Mesenchymal stem cell (in vitro differentiated cells and primary cell): ENCODE results near the gene UBE2D1.

Source experiments
- DNase-seq: peaks from one replicate; pipeline ENCODE4 v3.0.0-alpha.2; 2013
- H2AFZ ChIP-seq: one replicate; pipeline ENCODE4 v1.6.1; 2013; ENCODE audit warnings: low read depth, mild to moderate bottlenecking, control low read depth, inconsistent platforms, low read length, moderate library complexity
- H2AK5ac ChIP-seq: 2 replicates; pipeline ENCODE4 v1.6.1; 2013; ENCODE audit warnings: low read length, moderate library complexity, mild to moderate bottlenecking, inconsistent platforms; ENCODE audit not compliant: severe bottlenecking
- H2BK120ac ChIP-seq: one replicate; pipeline ENCODE4 v1.6.1; 2013; ENCODE audit warnings: low read depth, mild to moderate bottlenecking, inconsistent platforms, low read length, moderate library complexity
- H2BK12ac ChIP-seq, 2 experiments: one replicate each; pipeline ENCODE4 v1.6.1; 2013; ENCODE audit warnings: inconsistent platforms in 2 of 2, low read length in 2 of 2, mild to moderate bottlenecking in 2 of 2, moderate library complexity in 2 of 2, control low read depth in 1 of 2
- H2BK15ac ChIP-seq: one replicate; pipeline ENCODE4 v1.6.1; 2013; ENCODE audit warnings: mild to moderate bottlenecking, low read depth, inconsistent platforms; ENCODE audit not compliant: poor library complexity, severe bottlenecking
- H2BK5ac ChIP-seq: 2 replicates; pipeline ENCODE4 v1.6.1; 2013; ENCODE audit warnings: low read depth, mild to moderate bottlenecking, low read length, control low read depth, inconsistent platforms; ENCODE audit not compliant: poor library complexity, severe bottlenecking
- H3K14ac ChIP-seq, 2 experiments: one replicate each; pipeline ENCODE4 v1.6.1; 2013; ENCODE audit warnings: inconsistent platforms in 2 of 2, low read length in 2 of 2, control low read depth in 1 of 2, mild to moderate bottlenecking in 1 of 2, moderate library complexity in 1 of 2
- H3K18ac ChIP-seq, 2 experiments: one replicate each; pipeline ENCODE4 v1.6.1; 2013; ENCODE audit warnings: inconsistent platforms in 2 of 2, low read length in 2 of 2, control low read depth in 1 of 2, low read depth in 1 of 2, mild to moderate bottlenecking in 1 of 2
- H3K23ac ChIP-seq, 2 experiments: one replicate each; pipeline ENCODE4 v1.6.1; 2013; ENCODE audit warnings: inconsistent platforms in 2 of 2, low read length in 2 of 2, mild to moderate bottlenecking in 2 of 2, moderate library complexity in 2 of 2, control low read depth in 1 of 2
- H3K27ac ChIP-seq: 2 replicates; pipeline ENCODE4 v1.5.1; 2013; ENCODE audit warnings: mild to moderate bottlenecking, moderate library complexity, low read length, control low read depth, inconsistent platforms; ENCODE audit not compliant: poor library complexity, severe bottlenecking
- H3K27me3 ChIP-seq, 2 experiments: 2 replicates each; pipeline versions ENCODE4 v1.6.1 to v1.7.0; 2013; ENCODE audit warnings: low read length in 2 of 2, mild to moderate bottlenecking in 2 of 2, moderate library complexity in 2 of 2, control low read depth in 1 of 2, inconsistent platforms in 1 of 2; ENCODE audit not compliant: control insufficient read depth in 1 of 2, insufficient read depth in 1 of 2
- H3K36me3 ChIP-seq, 2 experiments: 2 replicates each; pipeline versions ENCODE4 v1.6.1 to v1.7.0; 2013; ENCODE audit warnings: low read length in 2 of 2, control low read depth in 1 of 2, inconsistent platforms in 1 of 2, low read depth in 1 of 2, mild to moderate bottlenecking in 1 of 2; ENCODE audit not compliant: insufficient read depth in 2 of 2, control insufficient read depth in 1 of 2
- H3K4ac ChIP-seq, 2 experiments: one replicate each; pipeline ENCODE4 v1.6.1; 2013; ENCODE audit warnings: inconsistent platforms in 2 of 2, low read length in 2 of 2, mild to moderate bottlenecking in 2 of 2, moderate library complexity in 2 of 2, control low read depth in 1 of 2, low read depth in 1 of 2
- H3K4me1 ChIP-seq: 2 replicates; pipeline ENCODE4 v1.6.1; 2013; ENCODE audit warnings: low read depth, low read length, control low read depth; ENCODE audit not compliant: control insufficient read depth, insufficient read depth
- H3K4me2 ChIP-seq: 2 replicates; pipeline ENCODE4 v1.6.1; 2013; ENCODE audit warnings: low read length, mild to moderate bottlenecking, inconsistent platforms; ENCODE audit not compliant: poor library complexity, severe bottlenecking
- H3K4me3 ChIP-seq, 2 experiments: 2 replicates each; pipeline versions ENCODE4 v1.5.1 to v1.7.0; 2013; ENCODE audit warnings: low read length in 2 of 2, mild to moderate bottlenecking in 2 of 2, control low read depth in 1 of 2, low read depth in 1 of 2; ENCODE audit not compliant: insufficient read depth in 1 of 2
- H3K79me1 ChIP-seq: replicated peaks from 2 replicates; pipeline ENCODE4 v1.6.1; 2013; ENCODE audit warnings: mild to moderate bottlenecking, control low read depth, low read length, inconsistent platforms; ENCODE audit not compliant: poor library complexity, severe bottlenecking
- H3K9ac ChIP-seq: 2 replicates; pipeline ENCODE4 v1.7.0; 2013; ENCODE audit warnings: mild to moderate bottlenecking, low read length, moderate library complexity
- H3K9me3 ChIP-seq: 2 replicates; pipeline ENCODE4 v1.7.0; 2013; ENCODE audit warnings: mild to moderate bottlenecking, low read length; ENCODE audit not compliant: control insufficient read depth
- H4K8ac ChIP-seq: one replicate; pipeline ENCODE4 v1.6.1; 2013; ENCODE audit warnings: inconsistent platforms, mild to moderate bottlenecking, low read length, moderate library complexity
- H4K91ac ChIP-seq: one replicate; pipeline ENCODE4 v1.6.1; 2013; ENCODE audit warnings: mild to moderate bottlenecking, low read length, inconsistent platforms
- WGBS: methylation state at CpG from one replicate; pipeline ENCODE4 v1.1.7; 2013; ENCODE audit warnings: mixed read lengths; 5-methylcytosine and 5-hydroxymethylcytosine counted together

Gene UBE2D1

GRCh38 chr10:58319599-58319998 lies 15.2 kb upstream of the UBE2D1 start:
- no peaks in the 10 kb centered on the region for H3K4me1 ChIP-seq
- no peak overlapping the region for H2AK5ac ChIP-seq
- H3K4me3 ChIP-seq: no peak overlapping the region
- no peak overlapping the region for H3K9ac ChIP-seq
- H3K9me3 ChIP-seq: no peaks in the 10 kb centered on the region
- H3K4me2 ChIP-seq: no peak overlapping the region
- H2BK5ac ChIP-seq: no peak overlapping the region
- peak; percentile 2 for DNase-seq
- 100% methylated on average over 1 of the region's 1 CpG for WGBS
- no peak overlapping the region for H2AFZ ChIP-seq
- H2BK15ac ChIP-seq: no peak overlapping the region
- no peaks in the 10 kb centered on the region for H3K79me1 ChIP-seq
- no peak overlapping the region for H3K18ac ChIP-seq
- no peak overlapping the region for H2BK120ac ChIP-seq
- no peak overlapping the region for H3K14ac ChIP-seq
- no peak overlapping the region for H3K23ac ChIP-seq
- no peaks in the 10 kb centered on the region for H3K27me3 ChIP-seq
- no peak overlapping the region for H4K91ac ChIP-seq
- H3K36me3 ChIP-seq: no peaks in the 10 kb centered on the region
- no peak overlapping the region for H2BK12ac ChIP-seq
- H4K8ac ChIP-seq: no peak overlapping the region
- no peak overlapping the region for H3K4ac ChIP-seq
- H3K27ac ChIP-seq: no peak overlapping the region

GRCh38 chr10:58320351-58321049 lies 14.3 kb upstream of the UBE2D1 start:
- Histone ChIP-seq H2BK5ac (no peak overlapping the region), H4K8ac (no peak overlapping the region), H3K36me3 (no peaks in the 10 kb centered on the region), H2BK120ac (no peak overlapping the region), H2BK15ac (no peak overlapping the region), H3K14ac (no peak overlapping the region), H3K27ac (no peak overlapping the region), H3K79me1 (no peaks in the 10 kb centered on the region), H3K4me1 (no peaks in the 10 kb centered on the region), H3K18ac (no peak overlapping the region), H3K4me3 (no peak overlapping the region), H3K4me2 (no peak overlapping the region), H4K91ac (no peak overlapping the region), H3K9me3 (no peaks in the 10 kb centered on the region), H2BK12ac (no peak overlapping the region), H2AFZ (no peak overlapping the region), H2AK5ac (no peak overlapping the region), H3K4ac (no peak overlapping the region), H3K9ac (no peak overlapping the region), H3K23ac (no peak overlapping the region), H3K27me3 (no peaks in the 10 kb centered on the region)
- DNase-seq: no peak
- WGBS: 92% methylated on average over 4 of the region's 4 CpGs

- Histone ChIP-seq H3K27me3 (no peaks in the 10 kb centered on the region), H2BK5ac (no peak overlapping the region), H3K9ac (no peak overlapping the region), H3K18ac (no peak overlapping the region), H2AK5ac (no peak overlapping the region), H3K79me1 (no peaks in the 10 kb centered on the region), H3K4ac (no peak overlapping the region), H2BK120ac (no peak overlapping the region), H2BK15ac (no peak overlapping the region), H4K8ac (no peak overlapping the region), H3K9me3 (no peaks in the 10 kb centered on the region), H3K36me3 (no peaks in the 10 kb centered on the region), H2AFZ (no peak overlapping the region), H3K23ac (no peak overlapping the region), H3K4me2 (no peak overlapping the region), H3K27ac (no peak overlapping the region), H3K4me3 (no peak overlapping the region), H4K91ac (no peak overlapping the region), H3K14ac (no peak overlapping the region), H3K4me1 (no peaks in the 10 kb centered on the region), H2BK12ac (no peak overlapping the region)
- DNase-seq: peak; percentile 52
- WGBS: 60% methylated on average over 3 of the region's 3 CpGs
Measured at GRCh38 chr10:58322072-58322834, 12.6 kb upstream of the UBE2D1 start.

- Histone ChIP-seq H3K4me1 (no peaks in the 10 kb centered on the region), H4K91ac (no peak overlapping the region), H3K4me2 (no peak overlapping the region), H2BK5ac (no peak overlapping the region), H2BK120ac (no peak overlapping the region), H3K14ac (no peak overlapping the region), H4K8ac (no peak overlapping the region), H3K9me3 (no peaks in the 10 kb centered on the region), H3K4me3 (no peak overlapping the region), H3K4ac (no peak overlapping the region), H2AK5ac (no peak overlapping the region), H3K18ac (no peak overlapping the region), H3K79me1 (no peaks in the 10 kb centered on the region), H2AFZ (no peak overlapping the region), H3K36me3 (no peaks in the 10 kb centered on the region), H3K27me3 (no peaks in the 10 kb centered on the region), H3K9ac (no peak overlapping the region), H3K27ac (no peak overlapping the region), H2BK12ac (no peak overlapping the region), H2BK15ac (no peak overlapping the region), H3K23ac (no peak overlapping the region)
- no CpG with 5 or more reads among the region's 1 CpG for WGBS
- no peak for DNase-seq
Measured at GRCh38 chr10:58322835-58323209, 12.0 kb upstream of the UBE2D1 start.
